OCI-LY1 (cell line): Measurements from ENCODE around the gene UGT1A4.

ENCODE experiments used
- H2AFZ ChIP-seq: fragments of 200-600 bp; sonication (generic), shearing (Covaris generic); 2 replicates; pipeline ENCODE4 v1.6.0; 2014; ENCODE audit warnings: antibody characterized with exemption, mild to moderate bottlenecking, low read length
- H3F3A ChIP-seq: fragments of 200-600 bp; sonication (generic), shearing (Covaris generic); 2 replicates; pipeline ENCODE4 v1.6.0; 2014; ENCODE audit warnings: mild to moderate bottlenecking, antibody characterized with exemption, low read length, moderate library complexity; ENCODE audit not compliant: insufficient read depth
- H3K27ac ChIP-seq: fragments of 200-600 bp; sonication (generic); 2 replicates; pipeline ENCODE4 v1.5.1; 2014; ENCODE audit warnings: low read length, mixed run types, mild to moderate bottlenecking, low read depth; ENCODE audit not compliant: poor library complexity, severe bottlenecking
- H3K27me3 ChIP-seq: fragments of 200-600 bp; sonication (generic); 2 replicates; pipeline ENCODE4 v1.6.0; 2014; ENCODE audit warnings: antibody characterized with exemption, mild to moderate bottlenecking, low read length, moderate library complexity; ENCODE audit not compliant: insufficient read depth
- H3K36me3 ChIP-seq: fragments of 200-600 bp; sonication (generic); 2 replicates; pipeline ENCODE4 v1.6.1; 2014; ENCODE audit warnings: mild to moderate bottlenecking, antibody characterized with exemption, low read length, moderate library complexity, mixed read lengths; ENCODE audit not compliant: insufficient read depth
- H3K4me1 ChIP-seq: fragments of 200-600 bp; sonication (generic); 2 replicates; pipeline ENCODE4 v1.5.1; 2014; ENCODE audit warnings: mild to moderate bottlenecking, low read length, moderate library complexity; ENCODE audit not compliant: insufficient read depth, severe bottlenecking
- H3K4me2 ChIP-seq: fragments of 200-600 bp; sonication (generic), shearing (Covaris generic); 2 replicates; pipeline ENCODE4 v1.6.1; 2014; ENCODE audit warnings: low read length
- H3K4me3 ChIP-seq: fragments of 200-600 bp; sonication (generic); 2 replicates; pipeline ENCODE4 v1.5.1; 2014; ENCODE audit warnings: low read length, low read depth, mild to moderate bottlenecking, mixed read lengths; ENCODE audit not compliant: poor library complexity, severe bottlenecking
- H3K79me2 ChIP-seq: fragments of 200-600 bp; shearing (Covaris generic); 2 replicates; pipeline ENCODE4 v1.6.1; 2016; ENCODE audit warnings: mixed run types, low read length, mixed read lengths; ENCODE audit not compliant: insufficient read depth
- H3K9ac ChIP-seq: fragments of 200-600 bp; sonication (generic), shearing (Covaris generic); 2 replicates; pipeline ENCODE4 v1.6.1; 2014; ENCODE audit warnings: mild to moderate bottlenecking, low read length, mixed read lengths
- H3K9me2 ChIP-seq: fragments of 200-600 bp; sonication (generic), shearing (Covaris generic); 2 replicates; pipeline ENCODE4 v1.6.1; 2014; ENCODE audit warnings: low read depth, mild to moderate bottlenecking, low read length, mixed read lengths
- H3K9me3 ChIP-seq: fragments of 200-600 bp; shearing (Covaris generic); 2 replicates; pipeline ENCODE4 v1.6.1; 2014; ENCODE audit warnings: low read length, mixed read lengths
- H4K20me1 ChIP-seq: fragments of 200-600 bp; sonication (generic), shearing (Covaris generic); 2 replicates; pipeline ENCODE4 v1.6.0; 2016; ENCODE audit warnings: mild to moderate bottlenecking, low read length; ENCODE audit not compliant: insufficient read depth
- EZH2 ChIP-seq: fragments of 200-600 bp; sonication (generic), shearing (Covaris generic); IDR thresholded peaks from 2 replicates; pipeline ENCODE4 v1.8.0; 2017; ENCODE audit warnings: borderline replicate concordance, mixed run types, mild to moderate bottlenecking, antibody characterized with exemption, low read length, moderate library complexity, mixed read lengths
- TF ChIP-seq, protein P1 (sequence below): fragments of 200-600 bp; sonication (generic), shearing (Covaris generic); IDR thresholded peaks from 2 replicates; pipeline ENCODE4 v1.5.1; 2017; ENCODE audit warnings: mild to moderate bottlenecking, antibody characterized with exemption, low read length, moderate library complexity, mixed read lengths

UGT1A4 gene

DNA sequence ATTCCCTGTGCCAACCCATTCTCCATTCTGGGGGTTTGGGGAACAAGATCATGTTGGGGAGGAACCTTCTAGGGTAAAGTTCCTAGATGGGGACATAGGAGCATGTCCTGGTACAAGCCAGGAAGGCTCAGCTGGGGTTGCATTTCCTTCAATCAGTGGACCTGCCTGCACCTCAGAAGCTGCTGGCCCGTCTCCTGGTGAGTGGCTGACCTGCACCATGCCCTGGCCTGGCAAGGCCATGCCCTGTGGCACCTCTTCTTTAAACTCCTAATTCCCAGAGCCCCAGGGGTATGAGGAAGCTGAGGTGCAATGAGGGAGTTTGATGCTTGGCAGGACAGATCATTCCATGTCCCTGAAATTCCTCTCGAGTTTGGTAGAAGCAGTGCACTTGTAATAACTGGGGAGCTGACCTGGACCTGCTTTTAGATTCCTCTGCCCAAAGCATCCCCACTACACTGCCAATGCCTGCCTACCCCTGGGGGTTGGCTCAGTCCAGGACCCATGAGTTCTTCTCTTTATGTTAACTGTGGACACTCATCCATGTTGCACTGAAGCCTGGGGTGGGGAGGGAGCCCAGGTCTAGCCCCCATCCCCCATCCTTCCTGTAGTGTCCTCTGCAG, 84.9 kb downstream of the UGT1A4 start:
- Histone ChIP-seq H3K4me3 (no peak overlapping the region), H3K9ac (no peak overlapping the region), H3F3A (no peaks in the 10 kb centered on the region), H2AFZ (no peak overlapping the region), H3K36me3 (no peaks in the 10 kb centered on the region), H3K27ac (no peak overlapping the region), H3K4me2 (no peak overlapping the region), H3K27me3 (no peaks in the 10 kb centered on the region), H3K4me1 (no peaks in the 10 kb centered on the region), H3K79me2 (no peaks in the 10 kb centered on the region), H4K20me1 (no peaks in the 10 kb centered on the region), H3K9me3 (no peaks in the 10 kb centered on the region), H3K9me2 (no peaks in the 10 kb centered on the region)
- no peak for TF ChIP-seq EZH2
- TF ChIP-seq, protein P1, sequence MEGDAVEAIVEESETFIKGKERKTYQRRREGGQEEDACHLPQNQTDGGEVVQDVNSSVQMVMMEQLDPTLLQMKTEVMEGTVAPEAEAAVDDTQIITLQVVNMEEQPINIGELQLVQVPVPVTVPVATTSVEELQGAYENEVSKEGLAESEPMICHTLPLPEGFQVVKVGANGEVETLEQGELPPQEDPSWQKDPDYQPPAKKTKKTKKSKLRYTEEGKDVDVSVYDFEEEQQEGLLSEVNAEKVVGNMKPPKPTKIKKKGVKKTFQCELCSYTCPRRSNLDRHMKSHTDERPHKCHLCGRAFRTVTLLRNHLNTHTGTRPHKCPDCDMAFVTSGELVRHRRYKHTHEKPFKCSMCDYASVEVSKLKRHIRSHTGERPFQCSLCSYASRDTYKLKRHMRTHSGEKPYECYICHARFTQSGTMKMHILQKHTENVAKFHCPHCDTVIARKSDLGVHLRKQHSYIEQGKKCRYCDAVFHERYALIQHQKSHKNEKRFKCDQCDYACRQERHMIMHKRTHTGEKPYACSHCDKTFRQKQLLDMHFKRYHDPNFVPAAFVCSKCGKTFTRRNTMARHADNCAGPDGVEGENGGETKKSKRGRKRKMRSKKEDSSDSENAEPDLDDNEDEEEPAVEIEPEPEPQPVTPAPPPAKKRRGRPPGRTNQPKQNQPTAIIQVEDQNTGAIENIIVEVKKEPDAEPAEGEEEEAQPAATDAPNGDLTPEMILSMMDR = no peak

DNA sequence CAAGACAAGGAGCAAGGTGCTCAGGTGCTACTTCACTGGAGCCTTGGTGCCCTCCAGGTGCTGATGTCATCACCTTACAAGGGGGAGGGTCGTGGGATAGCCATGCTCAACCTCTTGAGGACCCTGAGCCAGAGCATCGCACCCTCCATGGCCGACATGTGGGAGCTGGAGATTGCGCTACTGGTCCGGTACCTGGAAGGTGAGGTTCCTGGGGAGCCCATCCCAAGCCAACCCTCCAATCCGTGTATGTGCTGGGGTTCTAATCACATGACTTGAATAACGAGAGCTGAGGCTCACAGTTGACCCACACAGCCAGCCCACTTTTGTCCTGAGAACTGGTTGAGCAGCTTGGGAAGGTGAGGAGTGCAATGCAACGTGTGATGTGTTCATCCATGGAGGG, 85.5 kb downstream of the UGT1A4 start:
- Histone ChIP-seq H4K20me1 (no peaks in the 10 kb centered on the region), H3F3A (no peaks in the 10 kb centered on the region), H3K36me3 (no peaks in the 10 kb centered on the region), H3K27me3 (no peaks in the 10 kb centered on the region), H3K9ac (no peak overlapping the region), H2AFZ (no peak overlapping the region), H3K9me3 (no peaks in the 10 kb centered on the region), H3K4me1 (no peaks in the 10 kb centered on the region), H3K27ac (no peak overlapping the region), H3K9me2 (no peaks in the 10 kb centered on the region), H3K79me2 (no peaks in the 10 kb centered on the region), H3K4me2 (no peak overlapping the region), H3K4me3 (no peak overlapping the region)
- TF ChIP-seq EZH2 = no peak
- TF ChIP-seq, protein P1 = no peak

DNA sequence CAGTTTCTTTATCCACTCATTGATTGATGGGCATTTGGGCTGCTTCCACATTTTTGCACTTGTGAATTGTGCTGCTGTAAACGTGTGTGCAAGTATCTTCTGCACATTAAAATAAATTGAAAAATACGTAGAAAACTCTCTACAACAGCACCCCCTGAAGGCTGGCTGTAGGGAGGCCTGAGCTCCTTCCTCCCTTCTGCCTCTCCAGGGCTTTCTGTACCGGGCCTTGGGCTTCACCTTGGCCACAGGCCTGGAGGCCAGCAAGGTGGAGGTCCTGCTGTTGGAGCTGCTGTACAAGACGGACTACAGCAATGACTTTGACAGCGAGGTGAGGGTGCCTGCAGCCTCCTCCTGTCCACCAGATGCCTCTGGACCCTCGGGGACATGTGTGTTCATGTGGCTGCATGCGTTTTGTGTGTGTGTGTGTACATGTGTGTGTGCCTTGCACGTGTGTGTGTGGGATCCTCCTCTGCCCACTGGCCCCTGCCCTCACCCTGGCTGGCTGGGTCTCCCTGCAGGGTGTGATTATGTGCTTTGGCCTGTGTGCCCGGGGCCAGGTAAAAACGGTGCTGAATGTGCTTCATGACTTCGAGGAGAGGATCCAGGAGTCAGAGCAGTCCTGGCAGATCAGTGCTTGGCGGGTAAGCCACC, 88.8 kb downstream of the UGT1A4 start:
- Histone ChIP-seq H3K79me2 (no peaks in the 10 kb centered on the region), H3K9me2 (no peaks in the 10 kb centered on the region)

More for the DNA sequence above, 88.8 kb downstream of the UGT1A4 start:
- Histone ChIP-seq H3K4me1 (no peaks in the 10 kb centered on the region), H4K20me1 (no peaks in the 10 kb centered on the region), H3K27me3 (no peaks in the 10 kb centered on the region), H3K4me3 (no peak overlapping the region), H3K36me3 (no peaks in the 10 kb centered on the region; the same call in 1 of the 2 replicates), H3K4me2 (no peak overlapping the region), H3F3A (no peaks in the 10 kb centered on the region), H3K27ac (no peak overlapping the region), H3K9me3 (no peaks in the 10 kb centered on the region), H2AFZ (no peak overlapping the region), H3K9ac (no peak overlapping the region)
- TF ChIP-seq, protein P1 = peak; percentile 5; the same call in 1 of the 2 replicates
- TF ChIP-seq EZH2 = no peak
